GM18502 (cell line): Measurements from ENCODE around the gene SPAAR.
"Not testable (repeated sequence)": the region's sequence is repeated elsewhere in the genome, so short reads cannot be mapped to it uniquely, and the experiment has no call there.

Source experiments
- ATAC-seq: cut with Tn5 transposase; IDR thresholded peaks from one replicate; pipeline ENCODE4 v1.9.1; 2021; ENCODE audit warnings: mild to moderate bottlenecking; ENCODE audit not compliant: unreplicated experiment, poor library complexity

Gene SPAAR

DNA sequence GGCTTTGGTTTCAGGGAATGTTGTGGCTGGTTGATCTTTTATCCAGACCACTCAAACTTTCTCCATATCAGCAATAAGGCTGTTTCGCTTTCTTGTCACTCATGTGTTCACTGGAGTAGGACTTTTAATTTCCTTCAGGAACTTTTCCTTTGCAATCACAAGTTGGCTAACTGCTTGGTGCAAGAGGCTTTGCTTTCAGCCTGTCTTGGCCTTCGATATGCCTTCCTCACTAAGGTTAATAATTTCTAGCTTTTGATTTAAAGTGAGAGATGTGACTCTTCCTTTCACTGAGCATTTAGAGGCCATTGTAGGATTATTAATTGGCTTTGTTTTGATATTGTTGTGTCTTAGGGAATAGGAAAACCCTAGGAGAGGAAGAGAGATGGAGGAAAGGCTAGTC is 10.3 kb upstream of the SPAAR start:
- no peak for ATAC-seq

GRCh38 chr9:35903049-35903448 is 6.2 kb upstream of the SPAAR start:
- no peak for ATAC-seq

DNA sequence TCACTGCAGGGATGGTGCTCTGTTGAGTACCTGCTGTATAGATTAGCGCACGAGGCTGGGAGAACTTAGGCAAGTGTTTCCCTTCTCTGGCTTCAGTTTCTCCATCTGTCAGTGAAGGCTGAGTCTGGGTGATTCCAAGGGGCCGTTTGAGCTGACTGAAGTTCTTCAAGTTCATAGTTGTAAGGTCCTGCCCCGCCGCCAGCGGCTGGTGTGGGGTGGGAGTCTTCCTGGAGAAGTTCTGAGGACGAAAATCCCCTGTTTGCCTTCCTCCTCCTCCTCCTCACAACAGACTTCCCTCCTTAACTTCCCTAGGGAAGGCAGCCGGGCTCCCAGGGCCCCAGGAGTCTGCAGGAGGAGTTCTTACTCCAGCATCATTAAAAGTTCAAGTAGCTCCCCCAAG is 5.0 kb upstream of the SPAAR start:
- no peak for ATAC-seq

DNA sequence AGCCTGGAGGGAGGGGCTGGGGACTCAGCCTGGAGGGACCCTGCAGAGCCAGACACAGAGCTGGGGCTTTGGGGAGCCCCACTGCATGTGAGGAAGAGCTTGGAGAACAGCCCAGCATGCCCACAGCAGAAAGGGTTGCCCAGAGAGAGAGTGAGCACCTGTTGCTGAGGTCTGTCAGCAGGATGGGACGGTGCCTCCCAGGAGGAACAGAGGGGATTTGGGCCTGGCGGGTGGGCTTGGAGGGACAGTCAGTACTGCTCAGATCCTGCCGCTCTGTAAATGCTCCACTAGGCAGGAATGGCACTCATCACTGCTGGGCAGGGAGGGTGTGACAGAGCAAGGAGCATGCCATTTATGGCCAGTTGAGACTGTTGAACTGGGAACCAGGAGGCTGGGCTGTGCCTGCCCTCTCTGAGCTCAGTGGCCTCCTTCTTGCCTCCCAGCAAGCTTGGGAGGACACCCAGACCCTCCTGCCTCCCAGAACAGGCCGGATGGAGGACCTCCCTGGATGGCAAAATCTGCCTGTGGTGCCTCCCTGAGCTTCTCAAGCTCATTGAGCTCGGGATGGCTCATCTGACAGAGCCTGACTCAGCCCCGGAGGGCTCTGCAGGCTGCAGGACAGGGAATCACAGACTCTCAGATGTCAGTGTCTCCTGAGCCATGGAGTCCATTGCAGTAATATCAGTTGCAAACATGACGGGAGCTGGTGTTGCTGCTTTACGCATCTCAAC is 4.1 kb upstream of the SPAAR start:
- no peak for ATAC-seq

GRCh38 chr9:35905912-35906679 is 3.2 kb upstream of the SPAAR start, which contains the start of gene HRCT1:
HRCT1 (plus strand) TSS chr9:35906202; CDS start chr9:35906288, 86 bp downstream.
- ATAC-seq = no peak

DNA sequence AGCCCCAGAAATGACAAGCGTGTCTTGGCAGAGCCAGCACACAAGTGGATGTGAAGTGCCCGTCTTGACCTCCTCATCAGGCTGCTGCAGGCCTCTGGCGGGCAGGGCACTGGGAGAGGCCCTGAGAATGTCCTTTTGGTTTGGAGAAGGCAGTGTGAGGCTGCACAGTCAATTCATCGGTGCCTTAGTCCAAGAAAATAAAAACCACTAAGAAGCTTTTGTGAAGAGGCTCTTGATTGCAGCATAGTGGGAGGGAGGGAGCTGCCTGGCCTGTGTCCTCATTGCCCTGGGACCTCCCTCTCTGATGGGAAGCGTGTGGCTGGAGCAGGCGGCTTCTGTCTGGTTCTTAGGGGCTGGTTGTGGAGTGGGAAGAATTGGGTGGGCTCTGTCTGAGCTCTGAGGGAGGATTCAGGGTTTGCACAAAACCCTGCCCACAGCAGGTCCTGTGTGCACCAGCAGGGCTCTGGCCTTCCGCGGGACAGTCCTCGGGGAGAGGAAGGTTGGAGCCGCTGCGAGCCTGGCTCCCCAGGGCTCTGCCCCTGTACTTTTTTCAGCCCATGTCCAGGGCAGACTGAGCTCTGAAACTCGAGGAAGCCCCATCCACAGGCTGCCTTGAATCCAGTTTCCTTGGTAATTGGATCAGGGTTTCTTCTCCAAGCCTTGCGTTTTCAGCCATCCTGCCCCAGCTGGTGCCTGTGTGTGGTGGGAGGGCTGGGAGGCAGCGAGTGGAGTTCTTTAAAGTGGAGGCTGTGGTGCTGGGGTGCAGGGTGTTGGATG is 2.2 kb upstream of the SPAAR start:
- ATAC-seq = no peak

DNA sequence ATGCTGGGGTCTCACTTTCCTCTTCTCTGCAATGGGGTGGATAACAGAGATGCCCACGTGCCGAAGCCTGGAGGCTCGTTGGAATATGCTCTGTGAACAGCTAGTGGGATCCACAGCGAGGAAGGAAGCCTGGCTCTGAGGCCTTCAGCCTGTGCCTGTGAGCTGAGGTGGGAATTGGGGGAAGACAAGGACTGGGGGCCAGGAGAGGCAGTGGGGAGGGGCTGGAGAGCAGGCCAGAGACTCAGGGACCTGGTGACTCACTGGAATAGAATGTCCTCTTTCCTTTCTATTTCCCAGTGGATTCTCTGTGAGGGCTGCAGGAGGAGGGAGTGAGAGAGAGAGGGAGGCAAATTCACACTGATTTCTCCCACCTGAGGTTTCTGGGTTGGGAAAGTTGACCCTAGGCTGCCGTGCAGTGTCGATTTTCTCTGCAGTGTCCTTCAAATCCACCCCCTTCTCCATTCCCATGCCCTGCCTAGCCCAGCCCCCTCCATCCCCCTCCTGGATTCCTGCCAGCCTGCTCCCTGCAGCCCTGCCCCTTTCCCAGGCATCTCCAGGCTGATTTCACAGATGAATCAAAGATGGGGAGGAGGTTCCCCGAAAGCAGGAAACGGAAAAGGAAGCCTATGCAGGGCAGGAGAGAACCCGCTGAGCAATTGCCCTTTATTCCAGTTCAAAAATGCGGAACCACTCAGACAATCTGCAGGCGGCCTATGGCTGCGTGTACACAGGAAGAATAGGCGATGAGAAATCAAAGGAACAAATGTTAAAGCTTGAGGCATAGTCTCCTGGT is 1.4 kb upstream of the SPAAR start:
- no peak for ATAC-seq

DNA sequence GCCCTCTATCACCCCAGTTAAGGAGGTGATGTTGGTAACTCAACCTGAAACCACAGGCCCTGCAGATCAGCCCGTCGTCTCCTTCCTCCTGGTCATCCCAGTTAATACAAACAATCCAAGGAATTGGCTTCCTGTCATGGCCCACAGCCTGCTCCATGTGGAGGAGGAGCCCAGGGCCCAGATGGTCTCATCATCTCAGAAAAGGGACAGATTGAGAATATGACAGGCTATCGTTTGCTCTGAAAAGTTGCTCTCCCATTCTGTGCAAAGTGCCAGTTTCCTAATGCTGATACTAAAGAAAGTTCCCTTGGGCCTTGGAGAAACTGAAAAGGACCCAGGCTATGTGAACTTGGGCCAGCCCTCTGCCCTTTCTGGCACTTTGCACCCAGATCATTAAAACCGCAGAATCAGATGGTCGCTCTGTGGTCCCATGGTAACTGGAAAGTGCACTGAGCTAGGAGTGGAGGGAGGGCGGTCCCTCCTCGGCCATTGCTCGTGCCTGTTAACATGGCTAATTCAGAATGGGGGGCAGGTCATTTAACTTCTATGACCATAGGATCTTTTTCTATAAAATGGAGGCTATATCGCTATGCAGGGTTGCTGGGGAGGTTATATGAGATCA is 675 bp upstream of the SPAAR start:
- no peak for ATAC-seq

- ATAC-seq = no peak
These were observed 660 bp downstream of the SPAAR start for GRCh38 chr9:35909687-35910612.

GRCh38 chr9:35910613-35911359 is 1.5 kb downstream of the SPAAR start:
- ATAC-seq = no peak

- no peak for ATAC-seq
These were observed 2.4 kb downstream of the SPAAR start for GRCh38 chr9:35911690-35912089.

- ATAC-seq = no peak
These were observed 3.6 kb downstream of the SPAAR start for GRCh38 chr9:35912791-35913400.

GRCh38 chr9:35913429-35913828 is 4.1 kb downstream of the SPAAR start:
- not testable (repeated sequence) for ATAC-seq

GRCh38 chr9:35914301-35914807 is 5.1 kb downstream of the SPAAR start:
- ATAC-seq = no peak

DNA sequence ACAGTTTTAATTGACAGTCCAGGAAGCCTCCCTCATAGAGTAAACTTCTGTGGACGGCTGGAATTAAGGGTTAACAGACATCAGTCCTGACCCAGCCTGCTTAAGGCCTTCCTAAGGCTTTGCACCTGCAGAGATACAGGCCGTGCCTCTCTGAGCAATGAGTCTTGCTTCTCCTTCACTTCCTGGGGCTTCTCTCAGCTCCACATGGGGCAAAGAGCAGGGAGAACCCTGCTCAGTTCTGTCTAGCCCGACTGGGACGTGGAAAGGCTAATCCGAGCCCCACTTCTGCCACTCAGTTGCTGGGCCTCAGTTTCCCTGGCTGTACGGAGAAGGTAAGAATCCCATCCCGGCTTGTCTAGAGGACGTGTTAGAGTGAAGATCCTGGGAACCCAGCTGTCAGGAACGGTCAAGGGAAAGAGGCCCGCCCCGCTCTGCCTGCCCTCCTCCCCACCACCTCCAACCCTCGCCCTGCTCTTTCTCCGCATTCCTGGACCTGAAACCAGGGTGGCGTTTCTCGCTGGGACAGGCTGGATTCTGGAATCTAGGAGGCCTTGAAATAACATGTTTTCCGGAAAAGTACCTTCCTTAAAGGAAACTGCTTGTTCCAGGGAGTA is 6.5 kb downstream of the SPAAR start:
- ATAC-seq = no peak

DNA sequence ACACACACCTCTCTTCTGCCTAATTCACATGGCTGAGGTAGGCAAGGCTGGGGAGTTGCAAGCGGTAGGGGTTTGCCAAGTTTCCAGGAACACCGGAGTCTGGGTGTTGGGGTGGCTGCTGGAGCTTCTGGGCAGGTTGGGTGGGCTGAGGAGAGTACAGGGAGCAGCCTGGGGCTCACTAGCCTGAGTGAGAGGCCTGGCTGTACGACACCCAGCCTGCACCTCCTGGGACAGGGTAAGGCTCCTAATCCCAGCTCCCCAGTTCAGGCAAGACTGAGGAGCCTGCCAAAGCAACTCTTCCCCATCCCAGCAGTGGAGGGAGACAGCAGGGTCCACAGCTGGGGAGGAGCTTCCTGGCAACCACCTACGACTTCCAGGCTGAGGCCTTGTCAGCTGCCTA is 8.0 kb downstream of the SPAAR start:
- no peak for ATAC-seq

GRCh38 chr9:35918780-35919179 is 9.5 kb downstream of the SPAAR start:
- no peak for ATAC-seq
